HL-60 (cell line): ENCODE data around the gene KCNH8.

Experiments used
- DNase-seq, 2 experiments: peaks; one replicate each; pipeline ENCODE4 v3.0.0-alpha.2; 2010 to 2020; ENCODE audit warnings: low read depth in 1 of 2, low spot score in 1 of 2
- H3K27ac ChIP-seq: fragments of 250-450 bp; sonication (Bioruptor Pico); replicated peaks from 2 replicates; pipeline ENCODE4 v1.5.1; 2020; ENCODE audit warnings: mild to moderate bottlenecking, moderate library complexity
- H3K27me3 ChIP-seq: fragments of 250-450 bp; sonication (Bioruptor Pico); 2 replicates; pipeline ENCODE4 v1.5.1; 2021; ENCODE audit warnings: mild to moderate bottlenecking, moderate library complexity; ENCODE audit not compliant: insufficient read depth, poor library complexity, severe bottlenecking
- H3K4me3 ChIP-seq: replicated peaks from 2 replicates; pipeline ENCODE4 v1.5.1; 2011; ENCODE audit warnings: mild to moderate bottlenecking, control low read depth, low read length; ENCODE audit not compliant: insufficient read depth
- GABPA ChIP-seq: IDR thresholded peaks from 2 replicates; pipeline ENCODE4 v1.6.1; 2012; ENCODE audit warnings: low read depth
- POLR2AphosphoS5 ChIP-seq: IDR thresholded peaks from 2 replicates; pipeline ENCODE4 v1.6.1; 2012; ENCODE audit warnings: low read depth
- REST ChIP-seq: IDR thresholded peaks from 2 replicates; pipeline ENCODE4 v1.6.1; 2012; ENCODE audit warnings: low read depth; ENCODE audit not compliant: insufficient replicate concordance
- SPI1 ChIP-seq: IDR thresholded peaks from 2 replicates; pipeline ENCODE4 v1.6.1; 2012; ENCODE audit warnings: low read depth, mild to moderate bottlenecking, borderline replicate concordance
- TF ChIP-seq, protein P1 (sequence below): IDR thresholded peaks from one replicate; pipeline ENCODE4 v1.5.1; 2011; ENCODE audit warnings: low read length, control low read depth, inconsistent platforms; ENCODE audit not compliant: insufficient read depth

KCNH8 gene

DNA sequence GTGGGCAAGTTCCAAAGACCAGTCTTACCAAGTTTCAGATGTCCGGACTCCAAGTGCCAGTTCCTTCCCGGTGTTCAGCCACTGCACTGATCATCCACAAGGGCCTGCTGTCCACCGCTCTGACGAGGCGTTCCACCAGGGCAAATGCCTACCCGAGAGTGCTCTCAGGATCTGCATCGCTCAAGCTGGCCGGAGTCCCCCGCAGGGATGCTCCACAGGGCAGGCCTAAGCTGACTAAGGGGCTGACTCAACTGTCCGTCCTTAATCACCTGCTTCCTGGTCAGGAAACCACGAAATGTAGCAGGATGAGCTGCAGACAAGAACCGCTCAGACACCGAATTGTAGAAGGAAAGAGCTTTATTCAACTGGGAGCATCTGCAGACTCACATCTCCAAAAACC, 341.6 kb downstream of the KCNH8 start:
- H3K27ac ChIP-seq, result no peak overlapping the region
- DNase-seq, result no peak
- H3K27me3 ChIP-seq, result no peaks in the 10 kb centered on the region
- TF ChIP-seq POLR2AphosphoS5 (no peak), GABPA (no peak), REST (no peak), SPI1 (no peak)
- TF ChIP-seq, protein P1, sequence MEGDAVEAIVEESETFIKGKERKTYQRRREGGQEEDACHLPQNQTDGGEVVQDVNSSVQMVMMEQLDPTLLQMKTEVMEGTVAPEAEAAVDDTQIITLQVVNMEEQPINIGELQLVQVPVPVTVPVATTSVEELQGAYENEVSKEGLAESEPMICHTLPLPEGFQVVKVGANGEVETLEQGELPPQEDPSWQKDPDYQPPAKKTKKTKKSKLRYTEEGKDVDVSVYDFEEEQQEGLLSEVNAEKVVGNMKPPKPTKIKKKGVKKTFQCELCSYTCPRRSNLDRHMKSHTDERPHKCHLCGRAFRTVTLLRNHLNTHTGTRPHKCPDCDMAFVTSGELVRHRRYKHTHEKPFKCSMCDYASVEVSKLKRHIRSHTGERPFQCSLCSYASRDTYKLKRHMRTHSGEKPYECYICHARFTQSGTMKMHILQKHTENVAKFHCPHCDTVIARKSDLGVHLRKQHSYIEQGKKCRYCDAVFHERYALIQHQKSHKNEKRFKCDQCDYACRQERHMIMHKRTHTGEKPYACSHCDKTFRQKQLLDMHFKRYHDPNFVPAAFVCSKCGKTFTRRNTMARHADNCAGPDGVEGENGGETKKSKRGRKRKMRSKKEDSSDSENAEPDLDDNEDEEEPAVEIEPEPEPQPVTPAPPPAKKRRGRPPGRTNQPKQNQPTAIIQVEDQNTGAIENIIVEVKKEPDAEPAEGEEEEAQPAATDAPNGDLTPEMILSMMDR, result no peak
- H3K4me3 ChIP-seq, result no peak overlapping the region

DNA sequence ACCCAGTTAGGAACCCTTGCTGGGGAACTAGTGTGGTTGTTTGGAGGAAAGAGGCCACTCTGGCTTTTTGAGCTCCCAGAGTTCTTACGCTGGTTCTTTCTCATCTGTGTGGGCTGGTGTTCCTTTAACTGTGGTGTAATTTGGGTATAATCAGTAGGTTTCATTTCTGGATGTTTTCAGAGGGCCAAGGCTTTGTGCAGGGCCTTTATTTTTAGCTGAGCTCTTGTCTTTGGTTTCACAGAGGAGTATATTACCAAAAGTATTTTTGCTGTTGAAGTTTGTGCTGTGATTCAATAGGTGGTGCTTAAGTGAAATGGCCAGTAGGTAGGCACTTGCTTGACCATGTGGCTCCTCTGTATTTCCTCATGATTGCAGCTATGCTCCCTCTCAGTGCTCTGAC, 357.9 kb downstream of the KCNH8 start:
- H3K27me3 ChIP-seq, result no peaks in the 10 kb centered on the region

DNA sequence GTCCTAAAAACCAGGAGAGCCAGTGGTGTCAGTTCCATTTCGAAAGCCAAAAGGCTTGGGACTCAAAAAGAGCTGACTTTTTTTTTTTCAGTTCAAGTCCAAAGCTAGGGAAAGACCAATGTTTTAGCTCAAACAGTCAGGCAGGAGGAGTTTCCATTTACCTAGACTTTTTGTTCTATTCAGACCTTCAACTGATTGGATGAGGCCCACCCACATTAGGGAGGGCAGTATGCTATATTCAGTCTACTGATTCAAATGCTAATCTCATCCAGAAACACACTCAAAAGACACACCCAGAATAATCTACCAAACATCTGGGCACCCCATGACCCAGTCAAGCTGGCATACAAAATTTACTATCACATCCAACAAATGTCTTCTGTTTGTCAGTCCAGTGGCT, 374.0 kb downstream of the KCNH8 start:
- no peak for TF ChIP-seq SPI1
- no peak for TF ChIP-seq POLR2AphosphoS5
- no peak for TF ChIP-seq GABPA
- TF ChIP-seq, protein P1, result no peak
- TF ChIP-seq REST, result no peak
- no peak overlapping the region for H3K27ac ChIP-seq
- H3K27me3 ChIP-seq, result no peaks in the 10 kb centered on the region
- H3K4me3 ChIP-seq, result no peak overlapping the region
- no peak for DNase-seq

More for the DNA sequence above, 357.9 kb downstream of the KCNH8 start:
- TF ChIP-seq SPI1, result no peak
- no peak for TF ChIP-seq REST
- TF ChIP-seq, protein P1, result no peak
- TF ChIP-seq POLR2AphosphoS5, result no peak
- no peak for TF ChIP-seq GABPA
- no peak for DNase-seq
- no peak overlapping the region for H3K27ac ChIP-seq
- H3K4me3 ChIP-seq, result no peak overlapping the region
